Muscle of leg (tissue), 11 donors: ENCODE measurements around the gene MMS19. TPM values are rescaled to one million over a fixed set of nuclear protein-coding genes. Genes with fewer than 3 reads are reported as not detected.
A peak's percentile ranks its signal among the peaks of the same experiment; 100 is the strongest.

ENCODE experiments used
- DNase-seq: peaks from one replicate; pipeline ENCODE4 v3.0.0; 2013
- H3K27ac ChIP-seq: one replicate; pipeline ENCODE4 v1.5.1; 2013; ENCODE audit warnings: mild to moderate bottlenecking, low read length, control low read depth
- H3K27me3 ChIP-seq: one replicate; pipeline ENCODE4 v1.6.1; 2013; ENCODE audit warnings: low read length; ENCODE audit not compliant: control insufficient read depth, insufficient read depth
- H3K36me3 ChIP-seq: one replicate; pipeline ENCODE4 v1.6.1; 2013; ENCODE audit warnings: low read length; ENCODE audit not compliant: control insufficient read depth, insufficient read depth
- H3K4me1 ChIP-seq: one replicate; pipeline ENCODE4 v1.6.1; 2013; ENCODE audit warnings: low read length; ENCODE audit not compliant: control insufficient read depth, insufficient read depth
- H3K4me3 ChIP-seq: one replicate; pipeline ENCODE4 v1.5.1; 2013; ENCODE audit warnings: low read length, control low read depth
- H3K9me3 ChIP-seq: replicated peaks from 2 replicates; pipeline ENCODE4 v1.6.1; 2013; ENCODE audit warnings: low read depth, low read length; ENCODE audit not compliant: control insufficient read depth
- WGBS: methylation state at CpG from one replicate; pipeline ENCODE4 v1.1.5; 2013; ENCODE audit warnings: missing lambda C conversion rate; ENCODE audit not compliant: insufficient coverage; 5-methylcytosine and 5-hydroxymethylcytosine counted together
- polyA plus RNA-seq, 8 donors: library from polyadenylated mRNA; unstranded; fragments of 120-200 nt; gene quantifications; one replicate each; pipeline versions ENCODE4 v1.2.1 to v1.2.3, GENCODE V29; 2013; ENCODE audit warnings: inconsistent platforms in 1 of 8, low replicate concordance in 1 of 8; ENCODE audit not compliant: insufficient read length in 8 of 8, insufficient read depth in 1 of 8
- total RNA-seq: library from RNA; stranded (reverse); fragments of 120-200 nt; gene quantifications from one replicate; pipeline ENCODE4 v1.2.4, GENCODE V29; 2013

The MMS19 gene
- total and polyA plus RNA-seq, 9 donors = 51.9 to 70.8 (median 64.9) TPM

- no peak overlapping the region for H3K27ac ChIP-seq
- WGBS = no CpG with 5 or more reads among the region's 1 CpG
- H3K27me3 ChIP-seq = peaks cover 1% of the 10 kb centered on the region
- peaks cover 9% of the 10 kb centered on the region for H3K4me1 ChIP-seq
- H3K36me3 ChIP-seq = no peaks in the 10 kb centered on the region
- H3K9me3 ChIP-seq = no peaks in the 10 kb centered on the region
- DNase-seq = no peak
- no peak overlapping the region for H3K4me3 ChIP-seq
Observed at GRCh38 chr10:97505152-97505551, 6.9 kb upstream of the MMS19 start.

GRCh38 chr10:97503406-97503805 lies 5.2 kb upstream of the MMS19 start:
- H3K4me1 ChIP-seq = peaks cover 15% of the 10 kb centered on the region
- H3K4me3 ChIP-seq = no peak overlapping the region
- H3K27ac ChIP-seq = no peak overlapping the region
- no peaks in the 10 kb centered on the region for H3K36me3 ChIP-seq
- peaks cover 2% of the 10 kb centered on the region for H3K27me3 ChIP-seq
- DNase-seq = peak; percentile 34
- WGBS = 39% methylated on average over 2 of the region's 3 CpGs
- H3K9me3 ChIP-seq = no peaks in the 10 kb centered on the region

GRCh38 chr10:97502916-97503315 lies 4.7 kb upstream of the MMS19 start:
- no CpG with 5 or more reads among the region's 6 CpGs for WGBS
- no peak overlapping the region for H3K27ac ChIP-seq
- no peak for DNase-seq
- H3K36me3 ChIP-seq = no peaks in the 10 kb centered on the region
- no peak overlapping the region for H3K4me3 ChIP-seq
- peaks cover 2% of the 10 kb centered on the region for H3K27me3 ChIP-seq
- H3K9me3 ChIP-seq = no peaks in the 10 kb centered on the region
- peaks cover 15% of the 10 kb centered on the region for H3K4me1 ChIP-seq

- WGBS = 81% methylated on average over 2 of the region's 2 CpGs
- Histone ChIP-seq H3K4me1 (peaks cover 20% of the 10 kb centered on the region), H3K27ac (no peak overlapping the region), H3K36me3 (no peaks in the 10 kb centered on the region), H3K27me3 (peaks cover 2% of the 10 kb centered on the region), H3K4me3 (peak overlapping the region; percentile 77), H3K9me3 (no peaks in the 10 kb centered on the region)
- no peak for DNase-seq
Observed at GRCh38 chr10:97500297-97500575, 2.0 kb upstream of the MMS19 start.

GRCh38 chr10:97499561-97500296 lies 1.5 kb upstream of the MMS19 start:
- no peaks in the 10 kb centered on the region for H3K9me3 ChIP-seq
- peak; percentile 72 for DNase-seq
- peaks cover 22% of the 10 kb centered on the region for H3K4me1 ChIP-seq
- peak overlapping the region; percentile 77 for H3K4me3 ChIP-seq
- no peaks in the 10 kb centered on the region for H3K36me3 ChIP-seq
- WGBS = under 1% methylated on average over 33 of the region's 41 CpGs
- H3K27me3 ChIP-seq = peaks cover 2% of the 10 kb centered on the region
- H3K27ac ChIP-seq = peak overlapping the region; percentile 52

- peak within 1 kb of the TSS; percentile 96 for H3K27ac ChIP-seq
- DNase-seq = peak; percentile 60
- peaks cover 22% of the 10 kb centered on the region for H3K4me1 ChIP-seq
- H3K36me3 ChIP-seq = peaks cover 2% of the 10 kb centered on the region
- H3K27me3 ChIP-seq = peaks cover 2% of the 10 kb centered on the region
- H3K4me3 ChIP-seq = peak within 1 kb of the TSS; percentile 77
- H3K9me3 ChIP-seq = no peaks in the 10 kb centered on the region
- under 1% methylated on average over 66 of the region's 66 CpGs for WGBS
Observed at GRCh38 chr10:97498841-97499560, 779 bp upstream of the MMS19 start, which contains the start of gene UBTD1. TSS of gene UBTD1 (plus strand) at chr10:97498924. CDS start at chr10:97499204, 280 bp downstream.

GRCh38 chr10:97497572-97498075 lies 598 bp downstream of the MMS19 start:
- peak; percentile 87 for DNase-seq
- Histone ChIP-seq H3K27me3 (peaks cover 2% of the 10 kb centered on the region), H3K4me3 (peak overlapping the region; percentile 77), H3K9me3 (no peaks in the 10 kb centered on the region), H3K27ac (peak overlapping the region; percentile 96), H3K36me3 (peaks cover 5% of the 10 kb centered on the region), H3K4me1 (peaks cover 18% of the 10 kb centered on the region)
- WGBS = 2% methylated on average over 12 of the region's 22 CpGs

- Histone ChIP-seq H3K9me3 (no peaks in the 10 kb centered on the region), H3K36me3 (peaks cover 5% of the 10 kb centered on the region), H3K27ac (no peak overlapping the region), H3K4me3 (no peak overlapping the region), H3K4me1 (peaks cover 29% of the 10 kb centered on the region), H3K27me3 (no peaks in the 10 kb centered on the region)
- WGBS = 29% methylated on average over 5 of the region's 7 CpGs
- no peak for DNase-seq
Observed at GRCh38 chr10:97494863-97495506, 3.2 kb downstream of the MMS19 start.

GRCh38 chr10:97494151-97494550 lies 4.1 kb downstream of the MMS19 start:
- no CpG with 5 or more reads among the region's 2 CpGs for WGBS
- Histone ChIP-seq H3K27ac (no peak overlapping the region), H3K4me3 (no peak overlapping the region), H3K36me3 (peaks cover 5% of the 10 kb centered on the region), H3K27me3 (no peaks in the 10 kb centered on the region), H3K9me3 (no peaks in the 10 kb centered on the region), H3K4me1 (peaks cover 25% of the 10 kb centered on the region)
- no peak for DNase-seq

GRCh38 chr10:97490592-97490991 lies 7.6 kb downstream of the MMS19 start:
- no peaks in the 10 kb centered on the region for H3K9me3 ChIP-seq
- no peaks in the 10 kb centered on the region for H3K27me3 ChIP-seq
- peaks cover 5% of the 10 kb centered on the region for H3K36me3 ChIP-seq
- H3K4me1 ChIP-seq = peaks cover 20% of the 10 kb centered on the region
- DNase-seq = peak; percentile 77
- no CpG with 5 or more reads among the region's 2 CpGs for WGBS
- peak overlapping the region; percentile 74 for H3K27ac ChIP-seq
- H3K4me3 ChIP-seq = no peak overlapping the region
